Measurements from ENCODE around the gene GAS6. TPM values are rescaled to one million over a fixed set of nuclear protein-coding genes. Genes with fewer than 3 reads are reported as not detected.
A peak's percentile ranks its signal among the peaks of the same experiment; 100 is the strongest.

Gene GAS6
- polyA plus RNA-seq, 1 experiment, result 374 TPM

DNA sequence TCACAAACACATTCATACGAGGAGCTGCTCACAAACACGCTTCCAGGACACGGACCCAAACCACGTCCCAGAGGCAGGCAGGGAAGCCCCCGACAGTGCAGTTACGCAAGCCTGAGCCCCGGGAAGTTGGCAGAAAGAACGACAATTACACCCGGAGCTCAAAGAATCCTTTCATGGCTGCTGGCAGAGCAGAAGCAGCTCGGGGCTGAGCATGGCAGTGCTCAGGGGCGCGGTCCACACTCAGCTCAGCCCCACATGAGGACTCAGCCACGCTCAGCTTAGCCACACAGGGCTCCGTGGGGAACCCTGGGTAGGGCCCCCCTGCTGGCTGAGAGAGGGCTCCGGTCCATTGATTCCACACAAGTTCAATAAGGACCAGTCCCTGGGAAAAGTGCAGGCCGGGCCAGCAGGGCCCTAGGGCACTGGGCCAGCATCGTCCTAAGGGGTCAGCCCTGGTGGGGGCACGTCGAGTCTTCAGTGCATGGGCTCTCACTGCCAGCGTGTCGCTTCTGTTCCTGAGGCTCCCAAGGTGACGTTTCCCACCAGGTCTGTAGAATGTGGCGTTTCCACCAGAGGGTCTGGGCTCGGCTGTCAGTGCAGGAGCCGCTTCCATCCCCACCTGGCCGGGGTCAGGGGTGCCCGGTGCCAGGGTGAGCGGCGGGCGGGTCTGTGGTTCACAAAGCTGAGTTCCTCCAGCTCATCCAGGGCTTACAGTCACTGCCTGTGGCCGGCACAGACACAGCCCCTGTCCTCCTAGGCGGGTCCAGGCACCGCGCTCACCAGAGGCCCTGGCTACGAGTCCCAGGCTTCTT lies 23.1 kb downstream of the GAS6 start:
- TF ChIP-seq, protein P1, sequence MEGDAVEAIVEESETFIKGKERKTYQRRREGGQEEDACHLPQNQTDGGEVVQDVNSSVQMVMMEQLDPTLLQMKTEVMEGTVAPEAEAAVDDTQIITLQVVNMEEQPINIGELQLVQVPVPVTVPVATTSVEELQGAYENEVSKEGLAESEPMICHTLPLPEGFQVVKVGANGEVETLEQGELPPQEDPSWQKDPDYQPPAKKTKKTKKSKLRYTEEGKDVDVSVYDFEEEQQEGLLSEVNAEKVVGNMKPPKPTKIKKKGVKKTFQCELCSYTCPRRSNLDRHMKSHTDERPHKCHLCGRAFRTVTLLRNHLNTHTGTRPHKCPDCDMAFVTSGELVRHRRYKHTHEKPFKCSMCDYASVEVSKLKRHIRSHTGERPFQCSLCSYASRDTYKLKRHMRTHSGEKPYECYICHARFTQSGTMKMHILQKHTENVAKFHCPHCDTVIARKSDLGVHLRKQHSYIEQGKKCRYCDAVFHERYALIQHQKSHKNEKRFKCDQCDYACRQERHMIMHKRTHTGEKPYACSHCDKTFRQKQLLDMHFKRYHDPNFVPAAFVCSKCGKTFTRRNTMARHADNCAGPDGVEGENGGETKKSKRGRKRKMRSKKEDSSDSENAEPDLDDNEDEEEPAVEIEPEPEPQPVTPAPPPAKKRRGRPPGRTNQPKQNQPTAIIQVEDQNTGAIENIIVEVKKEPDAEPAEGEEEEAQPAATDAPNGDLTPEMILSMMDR (IDR thresholded peaks at IDR 0.05; ENCODE audit: insufficient read depth, low read depth, low read length), result no peak
- POLR2A ChIA-PET, result no interaction called here
- H3K27me3 ChIP-seq (ENCODE audit: control insufficient read depth, insufficient read depth, low read length), result no peaks in the 10 kb centered on the region
- H3K4me3 ChIP-seq (ENCODE audit: low read depth, low read length), result no peak overlapping the region
- CTCF ChIA-PET, result interaction anchor here (0.9 to 1.2 kb wide), 4 partner anchors 9 to 107 kb away, joined by 3 to 4 read pairs (median 3); no protein-coding TSS in a partner anchor
- H3K36me3 ChIP-seq (ENCODE audit: control insufficient read depth, insufficient read depth, low read length), result peaks cover 27% of the 10 kb centered on the region
- DNase-seq (ENCODE audit: low read depth), result no peak

DNA sequence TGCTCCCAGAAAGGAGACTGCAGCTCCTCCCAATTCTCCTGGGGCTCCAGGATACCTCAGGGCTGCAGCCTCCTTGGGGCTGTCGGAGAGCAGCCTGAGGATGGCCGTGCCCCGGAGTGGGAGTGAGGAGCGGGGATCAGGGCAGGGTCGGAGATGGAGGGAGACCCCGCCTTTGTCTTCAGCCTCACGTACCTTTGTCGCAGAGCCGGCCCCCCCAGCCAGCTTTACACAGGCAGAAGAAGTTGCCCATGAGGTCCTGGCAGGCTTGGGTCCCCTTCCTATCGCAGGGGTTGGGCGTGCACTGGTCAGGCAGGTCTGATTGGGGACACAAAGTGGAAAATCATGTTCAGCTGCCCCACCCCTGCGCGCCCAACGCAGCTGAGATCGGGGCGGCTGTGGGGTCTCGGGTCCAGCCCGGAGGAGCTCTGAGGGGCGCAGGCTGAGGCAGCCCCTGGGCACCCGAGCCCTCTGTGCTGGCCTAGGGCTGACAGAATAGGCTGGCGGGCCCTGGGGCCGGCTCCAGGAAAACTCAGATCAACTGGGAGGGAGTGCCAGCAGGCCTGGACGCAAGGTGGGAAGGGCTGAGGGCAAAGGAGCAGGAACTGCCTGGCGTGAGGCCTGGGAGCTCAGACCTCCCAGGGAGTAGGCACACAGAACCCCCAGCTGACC lies 24.2 kb downstream of the GAS6 start:
- TF ChIP-seq, protein P1 (IDR thresholded peaks at IDR 0.05; ENCODE audit: insufficient read depth, low read depth, low read length), result no peak
- H3K27me3 ChIP-seq (ENCODE audit: control insufficient read depth, insufficient read depth, low read length), result no peaks in the 10 kb centered on the region
- no peak overlapping the region for H3K4me3 ChIP-seq (ENCODE audit: low read depth, low read length)
- ChIA-PET CTCF (interaction anchor here (0.9 to 1.2 kb wide), 5 partner anchors 8 to 108 kb away, joined by 3 to 4 read pairs (median 3); no protein-coding TSS in a partner anchor), POLR2A (no interaction called here)
- DNase-seq (ENCODE audit: low read depth), result no peak
- peaks cover 30% of the 10 kb centered on the region for H3K36me3 ChIP-seq (ENCODE audit: control insufficient read depth, insufficient read depth, low read length)

DNA sequence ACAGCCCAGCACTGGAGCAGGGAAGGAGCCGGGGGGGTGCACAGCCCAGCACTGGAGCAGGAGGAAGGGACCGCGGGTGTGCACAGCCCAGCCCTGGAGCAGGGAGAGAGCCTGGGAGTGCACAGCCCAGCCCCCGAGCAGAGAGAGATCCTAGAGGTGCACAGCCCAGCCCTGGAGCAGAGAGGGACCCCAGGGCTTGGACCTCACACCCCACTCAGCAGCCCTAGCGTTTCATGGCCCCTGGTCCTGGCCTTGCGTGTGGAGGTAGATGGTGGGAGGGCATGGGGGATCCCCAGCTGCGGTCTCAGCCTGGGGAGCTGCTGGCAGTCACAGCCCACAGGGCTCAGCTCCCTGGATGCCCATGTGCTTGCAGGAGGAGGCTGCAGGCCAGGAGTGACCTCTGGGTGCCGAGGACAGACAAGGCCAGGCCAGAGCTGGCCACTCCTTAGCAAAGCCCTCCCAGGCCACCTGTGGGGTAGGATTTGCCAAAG lies 25.1 kb downstream of the GAS6 start:
- no peak for DNase-seq (ENCODE audit: low read depth)
- Histone ChIP-seq H3K27me3 (ENCODE audit: control insufficient read depth, insufficient read depth, low read length) (no peaks in the 10 kb centered on the region), H3K4me3 (ENCODE audit: low read depth, low read length) (peak overlapping the region; percentile 36; the same call in 1 of the 2 replicates), H3K36me3 (ENCODE audit: control insufficient read depth, insufficient read depth, low read length) (peaks cover 32% of the 10 kb centered on the region)
- CTCF ChIA-PET, result interaction anchor here (0.6 to 1.4 kb wide), 3 partner anchors 9 to 109 kb away, joined by 3 to 4 read pairs (median 3); no protein-coding TSS in a partner anchor
- TF ChIP-seq, protein P1 (IDR thresholded peaks at IDR 0.05; ENCODE audit: insufficient read depth, low read depth, low read length), result no peak
- POLR2A ChIA-PET, result no interaction called here

DNA sequence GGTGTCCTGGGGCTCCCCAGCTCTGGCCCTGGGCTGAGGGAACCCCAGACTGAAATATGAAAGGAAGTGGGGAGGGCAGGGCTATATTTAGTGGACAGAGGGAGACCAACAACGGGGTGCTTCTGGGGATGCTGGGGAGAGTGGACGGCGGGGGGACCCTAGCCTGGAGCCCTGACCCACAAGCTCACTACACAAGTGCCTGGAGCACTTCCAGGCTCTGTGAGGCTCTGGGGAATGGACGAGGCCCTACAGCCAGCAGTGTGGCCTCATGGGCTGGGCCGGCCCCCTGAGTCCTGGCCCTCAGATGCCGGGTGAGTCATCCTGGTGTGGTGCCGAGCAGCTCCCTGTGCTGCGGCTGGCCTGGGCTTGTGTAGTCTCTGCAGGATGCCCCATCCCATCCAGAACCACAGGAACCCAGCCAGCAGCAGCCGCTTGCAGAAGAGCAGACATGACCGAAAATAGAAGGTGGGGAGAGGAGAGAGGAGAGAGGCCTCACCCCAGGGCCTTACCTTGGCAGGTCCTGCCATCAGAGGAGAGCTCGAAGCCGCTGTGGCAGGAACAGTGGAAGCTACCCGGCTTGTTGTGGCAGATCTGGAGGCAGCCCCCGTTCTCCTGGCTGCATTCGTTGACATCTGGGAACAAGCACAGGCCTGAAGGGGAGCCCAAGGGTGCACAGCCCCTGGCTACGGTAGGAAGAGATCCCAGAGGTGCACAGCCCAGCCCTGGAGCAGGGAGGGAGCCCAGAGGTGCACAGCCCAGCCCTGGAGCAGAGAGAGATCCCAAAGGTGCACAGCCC lies 26.1 kb downstream of the GAS6 start:
- Histone ChIP-seq H3K36me3 (ENCODE audit: control insufficient read depth, insufficient read depth, low read length) (peaks cover 36% of the 10 kb centered on the region), H3K27me3 (ENCODE audit: control insufficient read depth, insufficient read depth, low read length) (no peaks in the 10 kb centered on the region), H3K4me3 (ENCODE audit: low read depth, low read length) (peak overlapping the region; percentile 36)
- ChIA-PET CTCF (interaction anchor here (1.2 to 1.4 kb wide), 2 partner anchors 109 to 110 kb away, joined by 3 to 4 read pairs; no protein-coding TSS in a partner anchor), POLR2A (interaction anchor here (0.5 to 0.7 kb wide), 2 partner anchors 79 to 89 kb away, joined by 3 to 5 read pairs; partner anchors contain the start of gene TMEM255B)
- TF ChIP-seq, protein P1 (IDR thresholded peaks at IDR 0.05; ENCODE audit: insufficient read depth, low read depth, low read length), result no peak
- DNase-seq (ENCODE audit: low read depth), result peak; percentile 89

Data from BJ (cell line).